DMS153 (cell line): ENCODE measurements around the gene DCLK3.

Source experiments
- DNase-seq: peaks from one replicate; lab custom pipeline; 2025; lab: John Stamatoyannopoulos, UW

The DCLK3 gene

GRCh38 chr3:36669764-36670163, 94.6 kb downstream of the DCLK3 start:
- DNase-seq, result no peak

GRCh38 chr3:36666166-36666565, 98.2 kb downstream of the DCLK3 start:
- DNase-seq, result no peak

- DNase-seq, result no peak
Measured at GRCh38 chr3:36663666-36664291, 100.6 kb downstream of the DCLK3 start.

- DNase-seq, result no peak
Measured at GRCh38 chr3:36662626-36663025, 101.7 kb downstream of the DCLK3 start.
